ENCODE results near the gene TMEM169.
A peak's percentile ranks its signal among the peaks of the same experiment; 100 is the strongest.
"Not testable (repeated sequence)": the region's sequence is repeated elsewhere in the genome, so short reads cannot be mapped to it uniquely, and the experiment has no call there.

The TMEM169 gene

GRCh38 chr2:216072473-216072872, 9.2 kb upstream of the TMEM169 start:
- DNase-seq: no peak

- no peak for DNase-seq
Measured at GRCh38 chr2:216073773-216074172, 7.9 kb upstream of the TMEM169 start.

DNA sequence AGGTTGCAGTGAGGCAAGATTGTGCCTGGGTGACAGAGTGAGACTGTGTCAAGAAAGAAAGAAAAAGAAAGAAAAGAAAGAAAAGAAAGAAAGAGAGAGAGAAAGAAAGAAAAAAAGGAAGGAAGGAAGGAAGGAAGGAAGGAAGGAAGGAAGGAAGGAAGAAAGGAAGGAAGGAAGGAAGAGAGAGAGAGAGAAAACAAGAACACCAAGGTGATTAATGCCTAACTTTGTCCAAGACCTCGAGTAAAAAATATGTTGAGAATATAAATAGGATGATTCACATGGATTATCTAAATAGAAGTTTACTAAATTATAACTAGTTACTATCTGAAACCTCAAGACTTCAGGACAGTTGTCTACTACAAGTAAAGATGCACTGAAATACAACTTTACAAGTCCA, 7.3 kb upstream of the TMEM169 start:
- DNase-seq: no peak

DNA sequence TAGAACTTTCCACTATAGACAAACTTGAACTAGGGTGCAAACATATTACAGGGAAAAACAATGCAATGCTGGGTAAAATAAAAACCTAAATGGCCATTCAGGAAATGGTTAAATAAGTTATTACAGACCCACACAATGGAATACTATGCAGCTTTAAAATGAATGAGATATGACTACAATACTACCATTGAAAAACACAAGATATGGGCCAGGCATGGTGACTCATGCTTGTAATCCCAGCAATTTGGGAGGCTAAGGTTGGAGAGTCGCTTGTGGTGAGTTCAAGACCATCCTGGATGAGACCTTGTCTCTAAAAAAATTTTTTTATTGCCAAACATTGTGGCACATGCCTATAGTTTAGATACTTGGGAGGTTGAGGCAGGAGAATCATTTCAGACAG, 6.9 kb upstream of the TMEM169 start:
- DNase-seq: no peak

GRCh38 chr2:216075510-216076485, 5.9 kb upstream of the TMEM169 start:
- DNase-seq: no peak

DNA sequence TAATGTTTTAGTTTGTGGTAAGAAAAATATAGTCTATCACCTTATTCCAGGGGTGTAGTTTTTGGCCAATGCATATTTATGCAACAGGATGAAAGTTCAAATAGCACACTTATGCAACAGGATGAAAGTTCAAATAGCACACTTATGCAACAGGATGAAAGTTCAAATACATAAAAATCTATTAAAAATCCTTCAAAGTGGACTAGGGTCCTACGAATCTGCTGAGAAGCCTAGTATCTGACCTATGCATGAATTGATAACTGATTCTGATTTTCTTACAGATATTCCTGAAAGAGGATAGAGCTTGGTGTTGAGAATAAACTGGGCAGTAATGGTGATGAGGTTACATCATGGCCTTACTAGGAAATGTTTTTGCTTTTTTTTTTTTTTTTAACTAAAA, 2.9 kb upstream of the TMEM169 start:
- no peak for DNase-seq

DNA sequence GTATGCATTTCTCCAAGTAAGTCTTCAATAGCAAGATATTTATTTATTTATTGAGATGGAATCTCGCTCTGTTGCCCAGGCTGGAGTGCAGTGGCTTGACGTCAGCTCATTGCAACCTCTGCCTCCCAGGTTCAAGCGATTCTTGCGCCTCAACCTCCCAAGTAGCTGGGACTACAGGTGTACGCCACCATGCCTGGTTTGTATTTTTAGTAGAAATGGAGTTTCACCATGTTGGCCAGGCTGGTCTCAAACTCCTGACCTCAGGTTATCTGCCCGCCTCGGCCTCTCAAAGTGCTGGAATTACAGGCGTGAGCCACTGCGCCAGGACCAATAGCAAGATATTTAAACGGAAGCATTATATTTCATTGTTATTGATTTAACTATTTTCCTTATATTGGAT, 1.7 kb upstream of the TMEM169 start:
- not testable (repeated sequence) for DNase-seq

DNA sequence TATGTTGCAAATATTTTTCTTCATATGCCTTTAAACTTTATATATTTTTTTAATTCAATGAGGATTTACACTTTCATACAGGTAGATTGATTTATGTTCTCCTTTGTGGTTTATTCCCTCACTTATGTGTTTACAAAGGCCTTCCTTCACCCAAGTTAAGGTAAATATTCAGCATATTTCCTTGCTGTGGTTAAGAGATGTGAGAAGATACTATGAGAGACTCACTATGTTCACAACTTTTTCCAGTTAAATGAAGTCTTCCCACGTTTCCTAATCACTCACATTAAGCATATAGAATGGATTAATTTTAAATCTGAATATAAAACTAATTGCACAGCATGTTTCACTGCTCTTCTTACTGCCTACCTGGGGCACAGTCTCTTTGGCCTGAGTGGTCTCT, 707 bp upstream of the TMEM169 start:
- no peak for DNase-seq

GRCh38 chr2:216082117-216082711, 495 bp downstream of the TMEM169 start:
- DNase-seq: no peak

DNA sequence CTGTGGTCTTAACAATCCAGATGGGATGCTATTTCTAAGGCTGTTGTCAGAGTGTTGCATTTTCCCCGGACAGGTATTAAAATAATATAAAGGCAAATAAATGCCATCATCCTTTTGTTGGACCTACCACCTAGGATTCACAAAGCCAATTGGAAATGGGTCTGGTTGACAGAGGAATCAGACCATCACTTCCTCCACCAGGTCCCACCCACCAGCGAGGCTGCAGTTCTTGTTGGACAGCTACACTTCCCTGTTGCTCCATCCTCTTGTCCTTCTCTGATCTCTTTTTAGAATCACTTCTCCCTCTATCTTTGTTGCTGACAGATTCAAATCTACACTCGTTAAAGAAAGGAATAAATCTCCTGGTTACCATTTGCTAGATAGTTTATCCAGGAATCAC, 1.1 kb downstream of the TMEM169 start:
- peak; percentile 42 to 50 for DNase-seq

DNA sequence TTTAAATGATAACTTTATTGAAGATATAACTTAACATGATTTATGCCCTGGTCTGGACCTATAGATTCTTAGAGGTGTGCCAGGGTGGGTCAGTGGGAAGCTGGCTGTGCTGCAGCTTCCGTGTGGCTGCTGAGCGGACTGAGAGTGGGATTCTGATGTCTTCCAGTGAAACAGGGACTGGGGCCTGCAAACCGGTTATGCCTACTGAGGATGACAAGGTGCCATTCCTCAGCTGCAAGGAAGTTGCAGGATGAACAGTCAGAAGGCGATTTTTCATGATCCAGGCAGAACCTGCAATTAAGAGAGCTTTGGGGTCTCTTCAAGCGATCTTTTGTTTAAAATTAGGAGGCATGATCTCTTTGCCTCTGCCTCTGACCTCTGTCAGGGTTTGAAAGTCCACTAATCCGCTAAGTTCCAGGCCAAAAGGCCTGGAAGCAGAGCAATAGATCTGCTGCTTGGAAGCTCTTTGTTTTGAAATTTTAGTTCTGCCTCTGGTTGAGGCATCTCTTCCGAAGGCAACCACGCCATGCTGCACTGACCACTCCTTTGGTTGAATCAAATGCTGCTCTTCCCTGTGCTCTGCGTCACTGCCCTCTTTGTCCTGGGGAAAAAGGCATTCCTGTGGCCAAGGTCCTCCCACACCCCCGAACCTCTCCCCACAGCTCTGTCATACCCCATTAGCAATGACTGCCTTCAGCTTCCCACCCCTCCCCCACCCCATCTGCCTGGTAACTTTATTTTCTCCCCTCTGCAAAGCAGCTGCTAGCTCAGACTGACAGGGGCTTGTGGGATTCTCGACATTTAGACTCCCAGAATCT, 2.0 kb downstream of the TMEM169 start:
- DNase-seq: no peak

GRCh38 chr2:216084547-216084946, 2.8 kb downstream of the TMEM169 start:
- no peak for DNase-seq

DNA sequence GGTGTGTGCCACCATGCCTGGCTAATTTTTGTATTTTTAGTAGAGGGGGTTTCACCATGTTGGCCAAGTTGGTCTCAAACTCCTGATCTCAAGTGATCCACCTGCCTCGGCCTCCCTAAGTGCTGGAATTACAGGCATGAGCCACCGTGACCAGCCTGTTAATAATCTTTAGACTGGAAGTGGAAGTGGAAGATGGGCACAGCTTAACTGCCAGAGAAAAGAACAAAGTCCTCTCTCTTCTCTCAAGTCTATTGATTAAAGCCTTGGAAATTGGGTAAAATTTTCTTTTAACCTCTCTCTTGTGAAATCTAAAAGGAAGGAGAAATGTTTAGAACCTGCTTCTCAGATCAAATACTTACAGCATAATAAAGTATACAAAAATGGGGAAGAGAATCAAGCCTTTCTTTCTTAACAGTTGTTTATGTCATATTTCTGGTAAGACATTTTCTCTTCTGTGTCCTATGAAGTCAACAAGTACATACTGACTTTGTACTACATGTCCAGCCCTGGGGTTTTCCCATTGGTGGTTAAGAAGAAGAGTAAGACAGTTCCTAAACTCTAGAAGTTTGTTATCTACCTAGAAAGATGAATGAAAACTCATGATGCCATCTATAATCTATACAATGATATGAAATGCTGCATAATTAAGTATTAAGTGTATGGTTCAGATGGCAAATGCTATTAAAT, 4.6 kb downstream of the TMEM169 start:
- peak in 1 of 2 donors; percentile 22 for DNase-seq

DNA sequence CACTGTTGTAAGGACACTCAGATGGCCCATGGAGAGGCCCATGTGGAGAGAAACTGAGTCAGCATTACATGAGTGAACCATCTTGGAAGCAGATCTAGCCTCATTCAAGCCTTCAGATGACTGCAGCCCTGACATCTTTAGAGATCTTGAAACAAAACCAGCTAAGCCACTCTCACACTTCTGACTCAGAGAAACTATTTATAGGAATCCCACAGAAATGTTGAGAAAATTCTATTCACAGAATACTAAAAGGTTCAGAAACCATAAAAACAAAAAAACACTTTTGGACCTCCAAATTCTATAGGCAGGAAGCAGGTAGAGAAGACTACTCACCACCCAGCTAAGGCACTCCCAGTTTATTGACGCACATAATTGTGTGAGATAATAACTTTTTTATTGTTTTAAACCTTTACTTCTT, 8.7 kb downstream of the TMEM169 start:
- DNase-seq: no peak

DNA sequence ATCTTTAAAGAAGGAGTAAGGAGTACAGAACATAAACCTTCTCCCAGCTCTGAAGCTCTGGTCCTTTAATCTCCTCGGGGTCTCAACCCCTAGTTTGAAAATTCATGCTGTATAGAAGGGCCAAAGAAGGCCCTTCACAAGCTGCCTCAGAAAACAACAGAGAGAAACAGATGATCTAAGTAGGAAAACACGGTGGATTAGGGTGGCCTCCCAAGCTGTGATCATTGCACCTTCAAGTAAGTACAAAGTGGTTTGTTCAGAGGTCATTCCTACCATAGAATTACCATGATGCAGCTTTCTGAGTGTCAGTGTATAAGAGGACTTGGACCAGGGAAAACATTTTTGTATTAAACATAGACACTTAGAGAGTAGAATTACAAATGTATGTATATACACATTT, 10.9 kb downstream of the TMEM169 start:
- no peak for DNase-seq

DNA sequence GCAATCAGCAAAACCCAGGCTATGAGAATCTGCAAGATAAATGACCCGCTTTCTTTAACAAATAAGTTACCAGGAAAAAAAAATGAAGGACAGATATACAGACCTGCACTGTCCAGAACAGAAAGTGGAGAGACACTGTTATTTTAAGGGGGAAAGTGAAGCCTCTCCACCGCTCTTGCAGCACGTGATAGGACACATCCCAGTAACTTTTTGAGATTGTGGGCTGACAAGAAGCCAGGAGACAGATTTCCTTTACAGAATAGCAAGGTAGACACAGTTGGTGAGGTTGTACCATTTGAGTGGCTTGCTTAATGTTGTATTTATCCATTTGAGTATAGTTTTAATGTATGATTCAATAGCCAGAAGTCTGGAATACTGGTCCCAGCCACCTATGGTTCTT, 13.0 kb downstream of the TMEM169 start:
- DNase-seq: no peak

DNA sequence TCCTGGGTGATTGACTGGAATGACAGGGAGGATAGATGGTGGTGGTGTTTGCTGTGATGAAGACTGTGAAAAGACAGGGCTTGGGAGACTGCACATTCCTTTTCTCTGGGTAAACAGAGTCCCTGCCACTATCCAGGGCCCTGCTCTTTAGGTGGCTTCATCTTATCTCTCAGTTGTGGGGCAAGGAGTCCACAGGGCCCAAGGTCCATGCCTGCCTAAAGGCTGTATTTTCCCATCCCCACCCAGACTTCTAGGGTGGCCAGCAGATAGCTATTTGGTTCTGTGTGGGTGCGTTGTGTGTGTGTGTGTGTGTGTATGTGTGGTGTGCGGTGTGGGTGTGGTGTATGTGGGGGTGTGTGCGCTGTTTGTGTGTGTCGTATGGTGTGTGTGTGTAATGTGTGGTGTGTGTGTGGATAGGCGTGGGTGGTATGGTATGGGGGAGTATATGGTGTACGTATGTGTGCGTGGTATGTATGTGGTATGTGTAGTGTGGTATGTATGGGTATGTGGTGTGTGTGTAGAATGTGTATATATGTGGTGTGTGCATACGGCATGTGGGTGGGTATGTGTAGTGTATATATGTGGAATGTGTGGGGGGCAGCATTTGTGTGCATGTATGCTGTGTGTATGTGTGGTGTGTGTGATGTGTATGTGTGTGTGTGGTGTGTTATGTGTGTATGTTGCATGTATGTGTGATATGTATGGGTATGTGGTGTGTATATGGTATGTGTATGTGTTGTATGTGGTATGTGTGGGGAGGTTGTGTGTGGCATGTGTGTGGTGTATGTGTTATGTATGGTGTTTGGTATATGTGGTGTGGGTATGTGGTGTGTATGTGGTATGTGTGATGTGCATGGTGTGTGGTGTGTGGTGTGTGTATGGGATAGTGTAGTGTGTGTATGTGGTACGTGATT, 17.0 kb downstream of the TMEM169 start:
- DNase-seq: no peak

DNA sequence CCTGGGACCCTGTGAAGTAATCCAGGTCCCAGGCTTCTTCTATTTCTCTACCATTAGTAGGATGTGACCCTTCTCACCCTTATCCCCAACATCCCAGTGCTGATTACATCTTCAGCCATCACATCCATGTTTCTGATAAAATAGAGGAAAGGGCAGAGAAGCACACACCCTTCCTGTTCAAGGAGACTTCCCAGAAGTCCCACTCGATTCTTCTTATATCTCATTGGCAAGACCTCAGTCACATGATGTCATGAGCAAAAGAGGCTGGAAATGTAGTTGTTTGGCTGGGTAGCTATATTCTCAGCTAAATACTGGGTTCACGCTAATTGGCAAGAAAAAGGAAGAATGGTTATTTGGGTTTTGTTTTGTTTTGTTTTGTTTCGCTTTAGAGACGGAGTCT, 19.4 kb downstream of the TMEM169 start:
- no peak for DNase-seq

- DNase-seq: no peak
Measured at GRCh38 chr2:216103213-216103612, 21.5 kb downstream of the TMEM169 start.

GRCh38 chr2:216104691-216105090, 23.0 kb downstream of the TMEM169 start:
- DNase-seq: no peak

DNA sequence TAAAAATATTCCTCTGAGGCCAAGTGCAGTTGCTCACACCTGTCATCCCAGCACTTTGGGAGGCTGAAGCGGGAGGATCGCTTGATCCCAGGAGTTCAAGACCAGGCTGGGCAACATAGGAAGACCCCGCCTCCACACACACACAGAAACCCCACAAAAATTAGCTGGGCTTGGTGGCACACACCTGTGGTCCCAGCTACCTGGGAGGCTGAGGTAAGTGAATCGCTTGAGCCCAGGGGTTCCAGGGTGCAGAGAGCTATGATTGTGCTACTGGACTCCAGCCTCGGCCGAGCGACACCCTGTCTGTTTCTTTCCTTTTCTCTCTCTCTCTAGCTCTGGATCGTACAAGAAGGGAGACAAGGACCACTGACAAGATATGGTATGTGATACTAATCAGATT, 25.6 kb downstream of the TMEM169 start:
- DNase-seq: no peak

DNA sequence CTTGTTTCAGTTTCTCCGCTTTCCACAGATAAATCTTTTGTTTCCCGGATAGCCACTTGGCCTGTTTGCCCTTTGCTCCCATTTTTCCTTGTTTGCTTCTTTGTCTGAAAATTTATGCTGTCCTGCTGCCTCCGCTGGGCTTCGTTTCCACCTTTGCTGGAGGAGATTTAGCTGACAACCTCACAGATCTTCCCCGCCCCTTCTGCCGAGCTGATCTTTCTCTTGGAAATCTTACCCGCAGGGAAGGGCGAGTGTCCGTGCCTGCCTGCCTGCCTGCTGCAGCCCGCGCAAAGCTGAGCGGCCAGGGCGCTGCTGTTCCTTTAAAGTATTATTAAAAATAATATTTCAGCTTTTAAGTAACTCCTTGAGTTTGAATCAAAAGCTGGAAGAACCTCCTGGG, 26.0 kb downstream of the TMEM169 start:
- no peak for DNase-seq

All from inflammatory macrophage treated with lipopolysaccharide for 1 hour (primary cell).